ENCODE results near the gene FRMD4A. TPM values are rescaled to one million over a fixed set of nuclear protein-coding genes. Genes with fewer than 3 reads are reported as not detected.
"Not testable (repeated sequence)": the region's sequence is repeated elsewhere in the genome, so short reads cannot be mapped to it uniquely, and the experiment has no call there.

Gene FRMD4A
- total and polyA plus RNA-seq, 11 donors, result 12.2 to 58.1 (median 28.1) TPM

DNA sequence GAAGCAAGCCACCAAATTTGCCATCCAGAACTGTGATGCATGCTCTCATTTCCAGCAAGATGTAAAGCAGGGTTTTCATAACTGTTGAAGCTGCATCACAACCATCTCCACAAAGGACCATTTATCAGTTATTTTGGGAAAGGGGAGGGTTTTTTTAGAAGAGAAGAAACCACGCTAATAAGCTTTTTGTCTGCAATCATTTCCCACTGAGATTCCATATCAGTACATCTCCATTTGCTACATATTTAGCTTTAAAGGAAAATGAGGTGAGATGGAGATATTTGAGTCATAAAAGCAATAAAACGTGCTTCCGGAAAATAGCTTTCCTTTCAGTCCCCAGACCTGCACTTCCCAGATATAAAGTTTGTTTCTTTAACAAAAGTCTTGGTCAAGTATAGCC is 258.2 kb downstream of the FRMD4A start:
- peaks cover 0 to 13% (median 0%) of the 10 kb centered on the region in 12 donors for H3K9me3 ChIP-seq
- H3K4me1 ChIP-seq, result peaks cover 0 to 17% (median 12%) of the 10 kb centered on the region in 12 donors
- H3K27ac ChIP-seq, result no peak overlapping the region
- intact Hi-C loops (cut with DNase I), result no loop called here
- no peaks in the 10 kb centered on the region for H3K36me3 ChIP-seq
- TF ChIP-seq POLR2A (IDR thresholded peaks at IDR 0.05), result no peak
- TF ChIP-seq, protein P1, sequence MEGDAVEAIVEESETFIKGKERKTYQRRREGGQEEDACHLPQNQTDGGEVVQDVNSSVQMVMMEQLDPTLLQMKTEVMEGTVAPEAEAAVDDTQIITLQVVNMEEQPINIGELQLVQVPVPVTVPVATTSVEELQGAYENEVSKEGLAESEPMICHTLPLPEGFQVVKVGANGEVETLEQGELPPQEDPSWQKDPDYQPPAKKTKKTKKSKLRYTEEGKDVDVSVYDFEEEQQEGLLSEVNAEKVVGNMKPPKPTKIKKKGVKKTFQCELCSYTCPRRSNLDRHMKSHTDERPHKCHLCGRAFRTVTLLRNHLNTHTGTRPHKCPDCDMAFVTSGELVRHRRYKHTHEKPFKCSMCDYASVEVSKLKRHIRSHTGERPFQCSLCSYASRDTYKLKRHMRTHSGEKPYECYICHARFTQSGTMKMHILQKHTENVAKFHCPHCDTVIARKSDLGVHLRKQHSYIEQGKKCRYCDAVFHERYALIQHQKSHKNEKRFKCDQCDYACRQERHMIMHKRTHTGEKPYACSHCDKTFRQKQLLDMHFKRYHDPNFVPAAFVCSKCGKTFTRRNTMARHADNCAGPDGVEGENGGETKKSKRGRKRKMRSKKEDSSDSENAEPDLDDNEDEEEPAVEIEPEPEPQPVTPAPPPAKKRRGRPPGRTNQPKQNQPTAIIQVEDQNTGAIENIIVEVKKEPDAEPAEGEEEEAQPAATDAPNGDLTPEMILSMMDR (IDR thresholded peaks at IDR 0.05), result no peak
- ATAC-seq (no peak), DNase-seq (no peak)
- WGBS, 4 donors, result 71 to 85% (median 79%) methylated on average over 3 of the region's 3 CpGs
- H3K27me3 ChIP-seq, result no peaks in the 10 kb centered on the region
- no peak overlapping the region for H3K4me3 ChIP-seq

DNA sequence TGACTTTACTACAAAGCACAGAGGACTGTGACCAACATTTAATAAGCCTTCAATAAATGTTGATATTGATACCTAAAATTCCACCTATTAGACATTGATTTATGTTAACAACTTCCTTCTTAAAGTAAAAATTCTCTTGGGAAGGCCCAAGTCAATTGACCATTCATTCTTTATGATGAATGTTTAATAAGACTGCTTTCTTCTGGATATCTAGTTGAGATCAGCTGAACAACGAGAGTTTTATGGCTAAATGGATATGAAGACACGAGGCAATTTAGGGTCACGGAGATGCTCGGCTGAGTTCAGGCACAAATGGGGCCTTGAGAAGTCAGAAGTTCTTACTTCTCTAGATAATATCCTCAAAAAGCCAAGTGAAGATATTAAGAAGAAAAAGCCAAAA is 258.8 kb downstream of the FRMD4A start:
- intact Hi-C loops (cut with DNase I), result no loop called here

DNA sequence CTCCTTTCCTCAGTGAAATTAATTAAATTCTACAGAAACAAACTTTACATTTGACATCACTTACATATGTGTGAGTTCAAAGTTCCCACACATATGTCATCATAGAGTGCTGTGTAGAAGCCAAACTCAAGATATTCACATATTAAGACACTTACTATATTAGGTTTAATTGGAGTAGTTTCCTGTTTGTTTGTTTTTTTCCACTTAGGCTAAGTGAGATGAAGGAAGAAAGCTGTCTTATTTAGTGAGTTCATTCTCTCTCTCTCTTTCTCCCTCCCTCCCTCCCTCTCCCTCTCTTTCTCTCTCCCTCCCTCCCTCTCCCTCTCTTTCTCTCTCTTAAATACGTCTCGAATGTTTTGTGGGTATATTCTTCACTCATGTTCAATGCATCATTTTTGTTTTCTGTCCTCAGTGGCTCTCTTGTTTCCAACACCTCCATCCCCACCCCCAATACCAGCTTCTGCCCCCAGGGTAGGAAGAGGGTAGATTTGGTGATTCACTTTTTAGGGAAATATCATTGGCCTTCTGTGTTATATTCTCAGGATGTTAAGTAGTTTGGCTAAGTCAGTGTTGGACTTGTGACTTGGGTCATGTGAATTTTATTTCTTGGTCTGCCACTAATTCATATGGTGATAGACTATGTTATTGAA is 262.0 kb downstream of the FRMD4A start:
- H3K27me3 ChIP-seq, result no peaks in the 10 kb centered on the region
- peaks cover 0 to 15% (median 0%) of the 10 kb centered on the region in 12 donors for H3K9me3 ChIP-seq
- 91 to 95% (median 92%) methylated on average over 2 of the region's 2 CpGs for WGBS, 4 donors
- H3K27ac ChIP-seq, result no peak overlapping the region
- ATAC-seq (no peak), DNase-seq (no peak)
- H3K4me3 ChIP-seq, result no peak overlapping the region
- intact Hi-C loops (cut with DNase I), result no loop called here
- no peaks in the 10 kb centered on the region for H3K36me3 ChIP-seq
- H3K4me1 ChIP-seq, result peaks cover 0 to 9% (median 0%) of the 10 kb centered on the region in 12 donors
- TF ChIP-seq, protein P1 (IDR thresholded peaks at IDR 0.05), result no peak
- TF ChIP-seq POLR2A (IDR thresholded peaks at IDR 0.05), result no peak

More for the DNA sequence above, 258.8 kb downstream of the FRMD4A start:
- DNase-seq, result no peak
- no peaks in the 10 kb centered on the region for H3K36me3 ChIP-seq
- no peak overlapping the region for H3K27ac ChIP-seq
- no peak for ATAC-seq
- H3K4me3 ChIP-seq, result no peak overlapping the region
- H3K27me3 ChIP-seq, result no peaks in the 10 kb centered on the region
- 82 to 94% (median 89%) methylated on average over 4 of the region's 4 CpGs for WGBS, 4 donors
- TF ChIP-seq, protein P1 (IDR thresholded peaks at IDR 0.05), result no peak
- TF ChIP-seq POLR2A (IDR thresholded peaks at IDR 0.05), result no peak
- peaks cover 0 to 17% (median 12%) of the 10 kb centered on the region in 12 donors for H3K4me1 ChIP-seq
- peaks cover 0 to 15% (median 0%) of the 10 kb centered on the region in 12 donors for H3K9me3 ChIP-seq

DNA sequence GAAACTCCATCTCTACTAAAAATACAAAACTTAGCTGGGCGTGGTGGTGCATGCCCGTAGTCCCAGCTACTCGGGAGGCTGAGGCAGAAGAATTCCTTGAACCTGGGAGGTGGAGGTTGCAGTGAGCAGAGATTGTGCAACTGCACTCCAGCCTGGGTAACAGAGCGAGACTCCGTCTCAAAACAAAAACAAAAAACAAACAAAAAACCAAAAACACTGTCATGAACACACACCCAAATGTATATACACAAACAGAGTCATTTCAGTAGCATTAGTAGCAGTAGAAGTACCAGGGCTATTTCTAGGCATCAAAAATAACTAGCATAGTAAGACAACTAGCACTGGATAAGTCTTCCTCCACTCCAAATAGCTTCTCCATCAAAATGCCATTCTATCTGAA is 263.1 kb downstream of the FRMD4A start:
- DNase-seq; H3K36me3 ChIP-seq; ATAC-seq; H3K27ac ChIP-seq; H3K4me1 ChIP-seq; H3K4me3 ChIP-seq; intact Hi-C loops (cut with DNase I); H3K27me3 ChIP-seq: not testable (repeated sequence)
- peaks cover 0 to 15% (median 0%) of the 10 kb centered on the region in 12 donors for H3K9me3 ChIP-seq
- 95 to 98% (median 97%) methylated on average over 5 of the region's 5 CpGs for WGBS, 4 donors

DNA sequence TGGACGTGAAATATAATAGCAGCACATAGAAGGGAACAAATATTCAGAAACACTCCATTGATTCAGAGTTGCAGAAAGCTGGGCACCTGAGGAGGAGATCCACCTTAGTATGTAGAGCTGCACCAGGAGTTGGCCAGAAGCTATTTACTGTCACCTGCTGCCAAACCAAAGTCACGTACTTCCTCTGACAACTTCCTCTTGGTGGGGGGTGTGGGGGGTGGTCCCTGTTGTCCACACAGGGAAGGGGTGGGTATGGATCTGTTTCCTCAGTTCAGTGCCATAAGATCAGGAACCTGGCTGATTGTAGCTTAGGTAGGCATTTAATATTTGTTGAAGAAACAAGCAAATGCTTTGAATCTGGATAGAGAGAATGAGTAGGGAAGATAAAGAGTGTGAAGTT is 264.6 kb downstream of the FRMD4A start:
- WGBS, 4 donors, result 73 to 80% (median 74%) methylated on average over 2 of the region's 2 CpGs
- intact Hi-C loops (cut with DNase I), result no loop called here
- no peaks in the 10 kb centered on the region for H3K36me3 ChIP-seq
- H3K9me3 ChIP-seq, result peaks cover 0 to 15% (median 0%) of the 10 kb centered on the region in 12 donors
- DNase-seq (no peak), ATAC-seq (no peak)
- H3K27me3 ChIP-seq, result no peaks in the 10 kb centered on the region
- H3K4me1 ChIP-seq, result peaks cover 0 to 10% (median 0%) of the 10 kb centered on the region in 12 donors
- H3K27ac ChIP-seq, result no peak overlapping the region
- no peak overlapping the region for H3K4me3 ChIP-seq
- TF ChIP-seq, protein P1 (IDR thresholded peaks at IDR 0.05), result no peak
- no peak for TF ChIP-seq POLR2A (IDR thresholded peaks at IDR 0.05)

All from heart left ventricle (tissue), 16 donors.